Jurkat, Clone E6-1 (cell line): ENCODE data around the gene PBX1.

ENCODE experiments used
- DNase-seq: peaks from one replicate; pipeline ENCODE4 v3.0.0-alpha.2; 2011; ENCODE audit warnings: low read depth, low spot score
- H3K4me3 ChIP-seq: 2 replicates; pipeline ENCODE4 v1.5.1; 2011; ENCODE audit warnings: mild to moderate bottlenecking, low read length, control low read depth, moderate library complexity

Gene PBX1

DNA sequence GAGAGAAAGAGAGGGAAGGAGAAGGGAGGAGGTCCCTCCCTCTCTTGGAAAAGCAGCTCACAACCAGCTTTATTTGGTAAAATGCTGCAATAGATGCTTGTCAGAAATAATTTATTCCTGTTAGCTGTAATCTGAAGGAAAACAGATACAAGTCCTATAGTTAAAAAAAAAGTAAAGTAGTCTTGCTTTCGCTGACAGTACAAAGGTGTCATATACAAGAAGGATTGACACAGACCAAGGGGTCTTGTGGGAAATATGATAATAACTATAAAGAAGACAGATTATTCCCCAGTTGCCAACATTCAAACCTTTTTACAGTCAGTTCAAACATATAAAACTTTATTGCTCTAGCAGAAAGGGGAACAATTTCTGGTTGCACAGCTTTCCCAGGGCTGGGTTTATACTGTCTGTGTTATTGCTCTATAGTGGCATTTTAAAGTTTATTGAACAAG lies 145.0 kb downstream of the PBX1 start:
- no peak for DNase-seq

DNA sequence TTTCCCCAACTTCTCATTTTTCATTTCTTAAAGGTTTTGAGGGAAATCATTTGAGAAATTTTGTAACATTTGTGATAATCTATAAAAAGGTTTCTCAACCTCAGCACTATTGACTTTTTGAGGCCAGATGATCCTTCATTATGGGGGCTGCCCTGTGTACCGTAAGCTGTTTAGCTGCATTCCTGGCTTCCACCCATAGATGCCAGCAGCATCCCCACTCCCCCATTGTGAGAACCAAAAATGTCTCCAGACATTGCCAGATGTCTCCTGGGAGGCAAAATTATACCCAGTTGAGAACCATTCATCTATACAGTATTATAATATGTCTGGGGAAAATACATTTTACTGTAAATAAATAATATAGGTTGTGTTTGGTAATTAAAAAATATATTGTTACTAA lies 146.0 kb downstream of the PBX1 start:
- no peak for DNase-seq
- H3K4me3 ChIP-seq, result no peak overlapping the region

More for the DNA sequence above, 145.0 kb downstream of the PBX1 start:
- H3K4me3 ChIP-seq, result no peak overlapping the region

DNA sequence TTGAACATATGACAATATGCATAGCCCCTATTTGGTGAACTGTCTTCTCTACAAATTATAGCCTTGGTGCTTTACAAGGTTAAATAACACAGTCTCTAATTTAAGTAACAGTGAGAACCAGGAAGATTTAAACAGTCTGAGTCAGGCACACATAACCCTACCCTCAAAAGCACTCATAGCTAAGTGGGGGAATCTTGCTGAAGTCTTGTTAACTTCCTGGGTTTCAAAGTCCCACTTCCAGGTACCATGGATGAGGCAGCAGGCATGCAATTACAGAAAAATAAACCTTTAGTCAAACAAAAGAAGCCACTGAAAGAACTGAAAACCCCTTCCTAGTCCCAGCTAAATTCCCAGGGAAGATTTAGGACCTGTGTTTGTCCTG lies 147.6 kb downstream of the PBX1 start:
- DNase-seq, result no peak
- no peak overlapping the region for H3K4me3 ChIP-seq

DNA sequence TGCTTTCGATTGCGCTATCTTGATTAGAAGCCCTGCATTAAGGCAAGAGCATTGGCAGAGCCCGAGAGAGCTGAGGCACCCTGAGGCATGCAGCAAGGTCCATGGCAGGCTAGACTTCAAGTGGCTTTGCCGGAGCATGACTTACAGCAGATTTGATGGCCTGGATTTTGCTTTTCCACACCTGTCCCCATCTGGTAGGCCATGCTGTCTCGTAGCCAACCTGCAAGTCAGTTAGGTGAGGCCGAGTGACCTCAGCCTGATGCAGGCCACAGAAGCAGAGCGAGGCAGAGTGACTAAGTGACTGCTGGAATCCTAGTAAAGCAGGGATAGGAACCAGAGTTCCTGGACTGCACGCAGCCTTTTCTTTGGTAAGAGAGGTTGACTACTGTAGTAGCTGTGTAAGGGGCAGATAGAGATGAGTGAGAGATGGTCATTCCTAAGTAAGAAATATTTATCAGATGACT lies 148.9 kb downstream of the PBX1 start:
- DNase-seq, result no peak

DNA sequence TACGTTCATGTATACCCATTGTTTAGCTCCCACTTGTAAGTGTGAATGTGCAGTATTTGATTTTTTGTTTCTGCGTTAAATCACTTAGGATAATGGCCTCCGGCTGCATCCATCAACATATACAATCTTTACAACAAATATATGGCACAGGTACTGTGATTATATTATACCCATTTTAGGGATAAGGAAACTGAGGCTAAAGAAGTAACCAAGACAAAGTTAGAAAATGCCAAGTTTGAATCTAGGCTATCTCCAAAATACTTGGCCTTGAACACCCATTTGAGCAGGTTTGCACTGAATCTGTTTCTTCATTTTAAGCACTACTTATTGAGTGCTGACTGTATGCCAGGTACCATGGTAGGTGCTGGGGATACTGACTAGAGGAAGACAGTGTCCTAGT lies 149.6 kb downstream of the PBX1 start:
- H3K4me3 ChIP-seq, result no peak overlapping the region
- DNase-seq, result no peak

More for the DNA sequence above, 148.9 kb downstream of the PBX1 start:
- H3K4me3 ChIP-seq, result no peak overlapping the region

DNA sequence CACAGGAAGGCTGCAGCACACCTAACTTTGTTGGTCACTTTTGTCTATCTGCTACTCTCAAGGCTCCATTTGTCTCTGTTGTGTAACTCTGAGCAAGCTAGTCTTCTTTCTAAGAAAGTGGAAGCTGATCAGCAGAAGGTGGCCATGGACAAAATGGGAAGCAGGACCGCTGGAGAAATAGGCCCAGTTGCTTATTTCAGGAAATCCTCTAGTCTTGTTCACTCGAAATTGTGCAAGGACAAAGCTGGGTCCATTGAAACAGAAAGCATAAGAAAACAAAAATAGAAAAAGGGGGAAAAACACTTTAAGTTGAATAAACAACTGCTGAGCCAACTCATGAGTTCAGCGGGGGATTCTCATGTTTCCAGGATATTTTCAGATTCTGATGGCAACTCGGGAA lies 150.1 kb downstream of the PBX1 start:
- no peak for DNase-seq
- H3K4me3 ChIP-seq, result no peak overlapping the region

DNA sequence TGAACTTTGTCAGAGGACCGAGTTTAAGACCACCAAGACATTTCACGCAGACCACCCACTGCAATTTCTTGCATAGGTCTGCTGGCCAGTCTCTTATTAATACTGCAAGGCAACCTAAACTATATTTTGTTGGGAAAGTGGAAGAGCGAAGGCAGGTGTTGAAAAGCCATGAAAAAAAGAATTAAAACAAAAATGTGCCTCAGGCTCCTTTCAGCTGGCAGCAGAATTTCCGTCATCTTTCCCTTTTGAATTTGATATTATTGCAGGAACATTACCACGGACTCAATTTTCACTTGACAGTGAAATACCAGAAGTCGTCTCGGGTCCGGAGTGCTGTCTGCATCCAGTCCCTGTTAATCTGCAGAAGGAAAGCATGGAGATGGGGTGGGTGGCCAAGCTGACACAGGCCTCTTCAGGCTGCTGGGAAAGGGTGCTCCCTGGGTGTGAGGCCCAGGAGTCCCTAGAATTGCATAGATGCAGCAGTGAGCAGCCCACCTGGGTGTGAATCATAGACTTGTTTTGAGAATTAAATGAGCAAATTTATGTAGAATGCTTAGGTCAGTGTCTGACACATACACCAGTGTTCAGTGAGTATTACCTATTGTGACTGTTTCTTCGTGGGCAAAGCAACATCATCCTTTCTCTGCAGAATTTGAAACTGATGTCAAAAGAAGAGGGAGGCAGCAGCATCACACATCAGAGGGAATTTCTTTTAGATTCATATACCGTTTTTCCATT lies 150.7 kb downstream of the PBX1 start:
- no peak for DNase-seq
- H3K4me3 ChIP-seq, result no peak overlapping the region

DNA sequence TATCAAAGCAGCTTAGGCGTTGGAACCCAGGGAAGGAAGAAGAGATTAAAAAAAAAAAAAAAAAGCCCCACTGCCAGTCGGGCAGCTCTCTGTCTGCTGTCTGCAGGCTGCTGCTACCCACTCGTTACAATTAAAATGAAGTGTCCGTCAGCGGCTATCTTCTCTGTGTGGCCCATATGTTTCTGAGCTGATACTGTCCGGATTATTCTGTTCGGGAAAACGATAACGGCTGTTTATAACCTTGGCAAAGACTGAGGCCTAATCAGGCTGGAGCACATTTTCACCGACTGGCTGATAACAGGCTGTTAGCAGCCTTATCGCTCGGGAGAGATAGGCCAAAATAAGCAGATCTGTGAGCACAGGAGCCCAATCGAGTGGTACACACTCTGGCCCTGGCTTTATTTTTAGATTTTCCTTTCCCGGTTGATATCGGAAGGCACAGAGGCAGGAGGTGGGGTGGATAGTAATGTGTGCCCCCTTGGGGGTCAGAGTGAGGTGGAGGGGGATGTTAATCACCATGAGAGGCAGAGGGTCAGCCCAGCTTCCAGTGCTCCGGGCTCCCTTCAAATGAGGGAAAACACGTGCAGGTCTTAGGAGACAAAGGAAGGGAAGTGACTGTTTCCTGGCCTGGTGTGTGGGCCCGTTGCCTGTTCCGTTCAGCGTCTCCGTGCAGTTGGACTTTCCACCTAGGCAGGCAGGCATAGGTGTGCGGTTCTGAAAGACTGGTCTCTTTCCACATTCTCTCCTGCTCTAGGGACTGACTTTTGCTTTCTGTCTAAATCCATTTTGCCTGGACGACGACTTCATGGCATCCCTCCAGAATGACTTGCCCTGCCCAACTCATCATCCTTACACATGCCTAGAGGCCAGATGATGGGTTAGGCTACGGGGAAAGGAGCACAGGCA lies 153.4 kb downstream of the PBX1 start:
- H3K4me3 ChIP-seq, result no peak overlapping the region
- DNase-seq, result no peak

DNA sequence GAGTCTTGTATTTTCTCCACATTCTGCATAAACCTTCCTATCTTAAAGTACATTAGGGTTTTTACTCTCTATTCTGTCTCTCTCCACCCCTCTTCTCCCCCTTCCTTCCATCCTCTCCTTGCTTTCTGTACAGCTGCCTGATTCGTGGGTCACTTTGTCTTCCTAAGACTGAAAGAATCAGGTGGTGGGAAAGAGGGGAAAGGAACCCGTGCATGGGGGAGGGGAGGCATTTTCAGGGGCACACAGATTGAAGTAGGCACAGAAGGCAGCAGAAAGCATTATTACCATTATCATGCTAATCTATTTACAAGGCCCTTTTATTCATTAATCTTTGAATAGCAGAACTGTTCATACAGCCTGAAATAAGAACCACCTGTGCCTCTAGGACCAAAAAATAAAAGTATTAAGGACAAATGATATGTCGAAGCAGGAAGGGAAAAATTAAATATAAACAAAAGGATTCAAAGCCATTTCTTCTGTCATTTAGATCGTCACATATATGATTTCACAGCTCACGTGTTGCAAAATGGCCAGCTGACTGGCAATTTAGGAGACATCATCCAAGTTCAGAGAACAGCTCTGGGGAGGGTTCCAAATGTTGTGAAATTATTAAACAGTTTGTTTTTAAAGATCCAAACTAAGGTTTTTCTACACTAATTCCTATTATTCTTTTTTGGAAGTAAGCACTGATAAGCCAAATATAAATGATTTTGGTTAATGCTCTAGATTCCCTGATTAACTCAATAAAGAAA lies 154.6 kb downstream of the PBX1 start:
- no peak for DNase-seq

DNA sequence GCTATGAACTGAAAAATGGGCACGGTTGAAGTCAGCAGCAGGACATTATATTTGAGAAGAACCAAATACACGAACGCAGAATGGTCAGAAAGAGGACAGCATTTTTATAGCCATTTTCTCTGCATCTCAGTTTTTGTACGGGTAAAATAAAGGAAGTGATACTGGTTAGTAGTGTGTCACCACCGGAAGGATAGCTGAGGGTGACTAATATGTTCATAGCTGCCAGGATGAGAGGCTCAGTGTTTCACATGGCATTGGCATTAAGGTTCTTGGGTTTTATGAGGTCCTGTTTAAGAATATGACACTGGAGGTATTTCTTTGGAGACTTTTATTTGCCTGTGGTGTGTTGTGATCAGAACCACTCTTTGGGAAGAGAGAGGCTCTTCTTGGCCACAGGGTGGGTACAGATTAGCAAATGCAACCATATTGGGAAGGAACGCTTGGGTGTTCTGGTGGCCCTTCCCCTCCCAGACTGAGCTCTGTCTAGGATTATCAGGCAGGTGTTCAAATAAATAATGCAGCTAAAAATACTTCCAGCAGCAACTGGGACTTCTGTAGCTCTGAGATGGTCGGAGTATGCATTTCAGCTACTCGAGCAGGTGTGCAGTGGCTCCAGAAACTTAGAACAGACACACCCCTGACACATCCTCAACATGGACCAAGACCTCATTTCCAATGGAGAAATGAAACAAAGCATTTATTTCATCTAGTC lies 158.2 kb downstream of the PBX1 start:
- no peak overlapping the region for H3K4me3 ChIP-seq
- DNase-seq, result no peak

More for the DNA sequence above, 154.6 kb downstream of the PBX1 start:
- H3K4me3 ChIP-seq, result no peak overlapping the region

DNA sequence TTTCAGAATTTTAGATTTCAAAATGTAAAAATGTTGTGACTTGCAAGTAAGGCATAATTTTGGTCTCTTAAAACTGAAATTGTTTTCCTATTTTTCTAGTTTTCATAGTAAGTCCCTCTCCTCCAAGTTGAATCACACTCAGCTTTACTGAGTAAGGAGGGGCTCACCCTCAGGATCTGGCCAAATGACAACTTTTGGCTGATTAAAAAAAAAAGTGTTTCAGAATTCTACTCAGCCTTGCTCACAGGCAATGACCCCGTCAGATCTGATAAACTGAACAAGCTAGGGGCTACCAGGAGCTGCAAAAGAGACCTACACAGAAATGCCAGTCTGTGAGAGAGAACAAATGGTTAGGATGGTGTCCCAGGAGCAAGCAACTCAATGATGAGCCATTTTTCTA lies 159.8 kb downstream of the PBX1 start:
- no peak for DNase-seq
- no peak overlapping the region for H3K4me3 ChIP-seq

DNA sequence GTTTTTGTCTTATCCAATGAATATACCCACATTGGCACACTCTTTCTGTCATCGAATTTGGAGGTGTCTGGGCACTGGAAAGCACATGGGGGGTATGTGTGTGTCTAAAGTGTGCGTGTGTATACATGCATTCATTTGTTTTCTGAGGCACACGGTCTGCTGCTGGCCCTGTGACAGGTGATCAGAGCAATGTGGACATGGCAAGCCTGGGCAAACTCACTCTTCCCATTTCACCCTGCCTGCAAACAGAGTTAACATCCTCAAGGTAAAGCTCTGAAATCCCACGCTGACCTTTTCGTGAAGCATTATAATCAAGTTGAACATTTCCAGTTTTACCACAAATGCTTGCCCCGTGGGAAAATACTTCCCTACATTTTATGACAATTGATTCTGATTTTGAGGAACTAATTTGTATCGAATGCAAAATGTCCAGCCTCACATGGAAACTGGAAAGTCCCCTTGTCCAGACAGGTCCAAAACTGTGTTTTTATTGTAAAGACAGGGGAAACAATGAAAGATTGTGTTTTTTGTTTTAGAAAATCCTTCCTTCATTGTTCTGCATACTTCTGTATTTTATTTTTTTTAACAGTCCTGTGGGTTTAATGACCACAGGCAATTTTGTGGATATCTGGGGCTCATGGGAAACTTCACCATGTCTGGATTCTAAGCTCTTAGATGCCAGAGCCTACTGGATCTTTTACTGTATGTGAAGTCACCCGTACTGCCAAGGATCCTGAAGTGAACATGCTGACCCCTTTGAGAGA lies 160.9 kb downstream of the PBX1 start:
- DNase-seq, result no peak

DNA sequence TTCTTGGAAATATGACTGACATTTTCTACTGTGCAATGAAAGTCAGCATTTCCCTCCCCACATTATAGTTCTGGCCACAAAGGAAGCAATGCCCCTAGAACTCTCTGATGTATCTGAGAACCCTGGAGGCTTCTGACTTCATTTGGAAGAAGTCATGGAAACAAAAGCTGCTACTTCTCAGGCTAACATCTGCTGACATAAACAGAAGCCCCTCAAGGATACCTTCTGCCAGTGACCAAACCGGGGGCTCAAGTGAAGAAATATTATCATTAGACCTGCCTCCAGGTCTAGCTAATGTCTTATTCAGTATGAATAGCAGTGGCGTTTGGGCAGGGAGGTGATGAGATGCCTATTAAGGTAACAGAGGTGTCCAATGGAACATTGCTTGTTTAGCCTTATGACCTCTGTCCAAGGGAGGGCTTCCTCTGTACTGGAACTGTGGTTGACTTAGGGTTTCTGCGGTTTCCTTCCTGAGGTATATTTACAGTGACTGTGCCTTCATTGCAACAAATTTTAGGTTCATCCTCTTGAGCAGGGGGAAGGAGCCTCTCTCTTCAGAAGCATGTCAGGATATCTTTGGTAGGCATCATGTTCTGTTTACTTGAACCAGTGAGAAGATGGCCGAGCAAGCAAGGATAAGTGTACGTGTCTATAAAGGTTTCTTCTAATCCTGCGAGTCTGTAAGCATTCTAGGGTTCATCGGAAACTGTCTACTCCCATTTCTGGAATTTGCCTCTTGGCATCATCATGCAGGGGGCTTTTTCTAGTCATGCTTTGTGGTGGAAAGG lies 161.7 kb downstream of the PBX1 start:
- no peak for DNase-seq
- H3K4me3 ChIP-seq, result no peak overlapping the region

More for the DNA sequence above, 160.9 kb downstream of the PBX1 start:
- no peak overlapping the region for H3K4me3 ChIP-seq

DNA sequence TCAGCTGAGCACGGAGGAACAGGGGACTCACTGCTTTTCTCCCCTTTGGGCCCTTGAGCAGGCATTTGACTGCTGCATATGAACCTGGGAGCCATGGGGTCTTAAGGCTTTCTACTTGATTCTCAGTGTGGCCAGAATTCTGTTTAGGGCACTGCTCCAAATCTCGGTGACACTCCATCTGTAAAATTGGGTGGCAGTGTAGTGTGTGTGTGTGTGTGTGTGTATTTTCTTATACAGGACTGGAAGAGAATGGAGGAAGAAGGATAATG lies 162.2 kb downstream of the PBX1 start:
- no peak overlapping the region for H3K4me3 ChIP-seq
- DNase-seq, result no peak

DNA sequence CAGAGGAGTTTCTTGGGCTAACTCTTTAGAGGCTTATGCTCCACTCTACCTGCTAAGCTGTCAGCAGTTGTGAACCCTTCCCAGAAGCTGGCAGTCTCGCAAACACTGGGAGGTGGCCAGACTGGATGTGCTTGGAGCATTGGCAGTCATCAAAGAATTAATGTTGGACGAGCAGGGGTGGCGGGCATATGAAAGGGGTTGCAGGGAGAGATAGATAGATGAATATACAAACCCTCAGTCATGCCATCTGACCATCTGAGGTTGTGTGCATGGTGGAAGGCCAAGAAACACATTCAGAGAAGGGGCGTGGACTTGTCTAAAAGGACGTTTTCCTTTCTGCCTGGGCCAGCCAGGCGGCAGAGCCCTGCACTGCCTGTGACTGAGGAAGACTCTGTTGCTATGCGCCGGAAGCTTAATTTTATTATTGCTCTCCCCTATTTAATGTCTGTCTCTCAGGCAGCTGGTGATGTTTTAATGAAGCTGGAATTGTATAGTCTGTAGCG lies 164.4 kb downstream of the PBX1 start:
- DNase-seq, result no peak
- no peak overlapping the region for H3K4me3 ChIP-seq

DNA sequence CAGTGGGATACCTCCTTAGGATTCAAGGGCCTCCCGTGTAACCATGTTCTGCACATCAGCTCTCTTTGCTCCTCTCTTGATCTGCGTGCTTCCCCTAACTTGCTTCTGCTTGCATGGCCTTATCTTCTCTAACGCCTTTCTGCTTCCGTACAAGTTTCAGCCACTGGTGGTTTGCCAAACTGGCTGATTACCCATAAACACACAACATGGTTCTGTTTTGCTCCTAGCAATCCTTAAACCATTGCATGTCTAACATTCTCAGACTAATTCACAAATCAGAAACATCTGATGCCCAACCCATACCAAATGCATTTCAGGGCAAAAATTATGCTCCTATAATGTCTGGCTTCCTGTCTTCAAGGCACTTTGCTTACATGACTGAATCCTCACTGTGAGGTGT lies 166.4 kb downstream of the PBX1 start:
- H3K4me3 ChIP-seq, result no peak overlapping the region
- no peak for DNase-seq

DNA sequence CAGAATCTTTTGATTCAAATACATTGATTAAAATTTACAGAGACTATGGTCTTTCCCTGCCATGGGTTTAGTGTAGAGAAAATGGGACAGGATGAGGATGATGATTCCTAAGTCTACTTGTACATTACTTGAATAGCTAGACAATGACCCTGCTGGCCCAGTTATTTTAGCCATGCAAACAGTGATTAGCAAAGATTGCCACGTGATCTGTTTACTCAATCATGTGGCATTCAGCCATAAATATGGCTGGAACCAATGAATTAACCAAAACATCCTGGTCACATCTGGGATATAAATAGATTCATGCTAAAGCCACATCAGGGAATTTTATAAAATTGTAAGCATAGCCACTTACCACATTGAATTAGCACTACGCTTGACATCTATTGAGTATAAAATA lies 167.3 kb downstream of the PBX1 start:
- no peak for DNase-seq
- H3K4me3 ChIP-seq, result no peak overlapping the region

DNA sequence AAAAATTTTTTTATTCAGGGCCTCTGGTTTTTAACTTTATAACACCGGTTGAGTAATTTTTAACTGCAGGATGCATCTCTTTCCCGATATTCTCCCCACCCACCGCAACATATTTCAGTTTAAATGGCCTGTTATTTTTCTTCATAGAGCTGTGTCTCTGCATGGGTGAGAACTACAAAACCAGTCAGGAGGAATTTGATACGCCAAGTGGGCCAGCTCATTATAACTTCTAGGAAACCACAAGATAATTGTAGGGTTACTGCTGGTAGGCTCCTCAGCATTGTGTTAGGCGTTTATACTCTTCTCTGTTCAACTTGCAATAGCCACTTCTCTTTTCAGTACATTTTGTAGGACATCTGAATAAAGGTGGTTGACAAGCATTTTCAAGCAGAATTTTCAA lies 169.7 kb downstream of the PBX1 start:
- H3K4me3 ChIP-seq, result no peak overlapping the region
- DNase-seq, result no peak
